GM21619 (cell line): ENCODE data around the gene GALNT12.

Experiments
- ATAC-seq: cut with Tn5 transposase; IDR thresholded peaks from one replicate; pipeline ENCODE4 v1.9.1; 2021; ENCODE audit not compliant: unreplicated experiment

GALNT12 gene

DNA sequence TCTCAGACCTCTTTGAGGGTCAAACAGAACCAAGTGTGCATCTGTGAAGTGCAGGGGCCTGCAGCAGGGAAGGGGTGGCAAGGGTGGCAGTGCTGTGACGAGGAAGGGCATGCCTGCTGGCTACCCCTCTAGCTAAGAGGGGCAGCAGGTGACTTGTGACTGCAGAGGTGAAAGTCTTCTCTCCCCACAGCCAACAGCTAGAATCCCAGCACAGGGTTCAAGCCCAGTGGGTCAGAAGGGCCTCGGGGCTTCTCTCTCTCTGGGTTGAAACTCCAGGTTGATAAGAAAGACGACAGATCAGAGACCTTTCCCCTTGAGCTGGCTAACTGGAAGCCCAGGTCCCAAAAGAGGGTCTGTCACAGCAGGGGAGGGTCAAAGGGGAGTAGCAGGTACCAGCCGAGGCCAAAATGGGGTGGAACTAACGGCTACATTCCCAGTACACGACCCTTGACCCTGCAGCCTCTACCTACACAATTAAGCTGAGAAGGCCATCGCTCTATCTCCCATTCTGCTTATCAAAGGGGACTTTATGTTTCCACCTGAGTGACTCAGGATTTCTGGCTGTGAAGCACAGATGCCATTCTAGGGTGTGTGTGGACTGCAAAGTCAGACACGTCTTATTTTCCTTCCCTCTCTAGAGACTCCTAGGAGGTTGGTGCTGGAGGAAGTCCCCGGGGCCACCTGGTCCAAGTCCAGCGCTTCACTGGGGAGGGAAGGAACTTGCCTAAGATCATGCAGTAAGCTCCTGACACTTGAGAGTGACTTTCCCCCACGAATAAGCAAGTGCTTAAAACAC, 25.7 kb upstream of the GALNT12 start:
- no peak for ATAC-seq

DNA sequence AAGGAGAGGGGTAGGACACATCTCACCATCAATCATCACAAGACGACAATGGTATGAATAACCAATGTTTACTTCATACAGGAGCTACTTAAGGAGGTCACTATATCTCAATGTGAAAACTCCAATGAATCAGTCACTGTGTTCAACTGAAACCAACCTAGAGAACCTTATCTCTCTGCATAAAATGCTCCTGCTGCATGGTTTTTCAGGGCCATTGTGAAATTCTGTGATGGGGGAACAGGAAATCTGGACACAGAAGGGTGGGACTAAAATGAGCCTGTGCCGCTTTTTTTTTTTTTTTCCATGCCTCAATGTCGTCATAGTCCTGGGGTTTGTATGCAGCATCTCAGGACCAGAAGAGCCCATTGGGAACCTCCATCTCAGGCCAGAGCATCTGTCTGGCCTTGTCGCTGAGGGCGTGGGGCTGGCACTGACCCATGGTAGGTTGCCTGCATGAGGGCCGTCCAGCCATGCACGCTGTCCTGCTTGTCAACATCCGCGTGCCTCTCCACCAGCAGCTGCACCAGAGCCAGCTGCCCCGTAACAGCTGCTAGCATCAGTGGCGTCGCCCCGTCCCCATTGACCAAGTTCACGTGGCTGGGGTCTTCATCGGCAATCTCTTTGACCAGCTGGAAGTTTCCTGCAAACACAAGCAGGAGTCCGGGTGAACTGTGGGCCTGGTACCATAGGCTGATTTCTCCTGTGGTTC, 23.8 kb upstream of the GALNT12 start:
- ATAC-seq: no peak

DNA sequence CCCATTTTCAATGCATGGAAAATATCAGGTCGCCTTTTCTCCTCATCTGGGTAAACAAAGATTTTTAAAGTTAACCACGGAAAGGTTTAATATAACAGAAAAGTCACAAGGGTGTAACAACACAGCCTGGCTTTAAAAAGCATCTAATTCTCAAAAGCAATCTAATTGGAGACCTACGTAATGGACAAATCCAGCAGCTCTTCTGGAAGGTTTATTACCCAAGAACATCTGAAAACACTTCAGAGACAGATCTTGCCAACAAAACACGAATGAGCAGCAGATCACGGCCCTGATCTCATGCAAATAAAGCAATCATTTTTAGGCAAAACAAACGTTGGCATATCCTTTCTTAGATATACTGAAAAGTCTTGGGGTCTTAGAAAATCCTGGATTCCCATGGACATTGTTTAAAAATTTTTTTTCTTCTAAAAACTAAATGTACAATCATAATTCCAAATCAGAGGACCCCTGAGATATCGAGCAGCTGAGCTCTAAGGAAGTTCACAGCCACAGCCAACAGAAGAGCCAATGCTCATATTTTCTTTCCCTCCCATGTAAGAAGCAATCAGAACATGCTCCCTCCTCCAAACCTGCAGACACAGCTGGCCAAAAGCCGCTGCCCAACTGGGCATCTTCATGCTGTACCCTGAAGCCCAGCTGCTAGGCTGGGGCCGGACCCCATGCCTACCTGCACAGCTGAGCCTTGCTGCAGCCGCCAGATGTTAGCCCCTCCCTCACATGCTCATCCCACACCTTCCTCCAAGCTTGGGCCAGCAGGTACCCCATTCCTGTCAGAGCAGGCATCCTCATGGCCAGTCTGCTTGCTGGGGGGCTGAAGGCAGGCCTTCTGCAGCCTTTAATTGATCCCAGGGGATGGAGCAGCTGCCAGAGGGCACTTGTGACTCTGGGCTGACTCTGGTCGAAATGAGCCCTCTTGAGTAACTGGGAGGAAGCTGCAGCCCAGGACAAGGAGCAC, 22.4 kb upstream of the GALNT12 start:
- no peak for ATAC-seq

DNA sequence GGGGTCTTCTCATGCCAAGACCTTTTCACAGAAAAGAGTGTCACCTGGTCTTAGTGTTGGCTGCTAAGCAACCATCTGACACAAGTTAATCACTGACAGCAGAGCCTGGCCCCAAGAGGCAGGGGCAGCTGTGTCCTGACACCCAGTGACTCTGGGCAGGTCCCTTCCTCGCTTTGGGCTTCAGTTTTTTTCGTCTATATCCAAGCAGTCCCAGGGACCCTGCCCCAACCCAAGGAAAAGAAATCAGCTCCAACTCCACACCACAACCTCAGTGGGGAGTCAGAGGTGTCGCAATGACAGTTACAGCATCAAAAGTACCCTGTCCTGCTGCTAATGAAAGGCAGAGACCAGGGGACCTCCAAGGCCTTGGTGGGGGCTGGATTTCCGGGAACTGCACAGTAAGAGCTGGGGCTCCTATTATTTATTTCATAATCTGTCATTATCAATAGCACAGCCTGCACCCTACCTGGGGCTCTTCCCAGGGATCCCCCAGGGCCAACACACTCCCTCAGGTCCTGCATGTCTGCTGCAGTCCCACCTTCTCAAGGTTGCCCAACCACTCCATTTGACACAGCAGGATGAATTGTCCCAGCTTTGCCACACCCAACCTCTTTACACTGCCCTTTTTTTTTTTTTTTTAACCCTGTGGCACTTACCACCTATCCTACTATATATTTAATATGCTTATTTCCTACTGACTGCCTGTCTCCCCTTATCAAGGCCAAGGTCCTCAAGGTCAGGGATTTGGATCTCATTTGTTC, 20.5 kb upstream of the GALNT12 start:
- ATAC-seq: no peak

DNA sequence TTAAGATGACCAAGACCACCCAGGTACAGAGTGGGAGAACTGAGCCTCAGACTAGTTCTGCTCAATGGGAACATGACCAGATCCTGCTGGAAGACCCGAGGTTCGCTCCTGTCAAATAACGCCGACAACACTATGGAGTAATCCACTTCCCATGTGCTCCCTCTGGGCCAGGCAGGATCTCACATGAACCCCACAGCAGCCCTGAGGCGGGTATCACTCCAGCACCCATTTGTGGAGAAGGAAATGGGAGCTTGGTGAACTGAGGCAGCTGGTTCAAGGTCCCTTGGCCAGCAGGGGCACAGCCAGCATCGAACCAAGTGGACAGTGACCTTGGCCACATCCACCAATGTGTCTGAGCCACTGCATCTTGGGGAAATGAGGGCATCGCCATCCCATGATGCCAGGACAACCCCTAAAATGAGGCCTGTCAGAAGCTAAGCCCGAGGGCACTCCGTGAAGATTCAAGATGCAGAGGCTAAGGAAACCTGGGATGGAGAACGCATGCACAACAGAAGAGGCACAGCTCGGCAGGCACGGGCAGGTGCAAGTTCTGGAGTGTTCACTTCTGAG, 19.6 kb upstream of the GALNT12 start:
- no peak for ATAC-seq

DNA sequence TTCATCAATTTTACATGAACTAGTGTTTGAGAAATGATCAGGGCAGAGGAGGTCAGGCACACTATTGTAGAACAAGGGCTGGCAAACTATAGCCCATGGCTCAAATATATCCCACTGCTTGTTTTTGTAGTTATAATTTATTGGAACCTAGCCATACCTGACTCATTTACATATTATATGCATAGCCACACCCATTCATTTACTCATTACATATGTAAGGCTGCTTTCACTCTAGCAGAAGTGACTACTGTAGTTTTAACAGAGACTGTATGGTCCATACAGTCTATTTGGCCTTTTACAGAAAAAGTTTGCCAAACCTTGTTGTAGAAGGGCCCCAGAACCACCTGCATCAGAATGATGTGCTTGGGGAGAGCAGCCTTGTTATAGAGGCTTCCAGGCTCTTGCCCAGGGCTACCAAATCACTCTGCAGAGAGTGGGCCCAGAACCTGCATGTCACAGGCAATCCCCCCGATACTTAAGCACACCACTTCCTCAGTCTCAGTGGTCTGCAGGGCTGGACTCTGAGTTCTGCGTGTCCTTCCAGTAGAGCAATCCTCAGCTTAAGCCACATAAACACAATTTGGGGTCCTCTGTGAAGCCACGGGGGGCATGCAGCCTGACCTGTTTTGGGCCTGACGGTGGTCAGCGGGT, 17.9 kb upstream of the GALNT12 start:
- no peak for ATAC-seq

DNA sequence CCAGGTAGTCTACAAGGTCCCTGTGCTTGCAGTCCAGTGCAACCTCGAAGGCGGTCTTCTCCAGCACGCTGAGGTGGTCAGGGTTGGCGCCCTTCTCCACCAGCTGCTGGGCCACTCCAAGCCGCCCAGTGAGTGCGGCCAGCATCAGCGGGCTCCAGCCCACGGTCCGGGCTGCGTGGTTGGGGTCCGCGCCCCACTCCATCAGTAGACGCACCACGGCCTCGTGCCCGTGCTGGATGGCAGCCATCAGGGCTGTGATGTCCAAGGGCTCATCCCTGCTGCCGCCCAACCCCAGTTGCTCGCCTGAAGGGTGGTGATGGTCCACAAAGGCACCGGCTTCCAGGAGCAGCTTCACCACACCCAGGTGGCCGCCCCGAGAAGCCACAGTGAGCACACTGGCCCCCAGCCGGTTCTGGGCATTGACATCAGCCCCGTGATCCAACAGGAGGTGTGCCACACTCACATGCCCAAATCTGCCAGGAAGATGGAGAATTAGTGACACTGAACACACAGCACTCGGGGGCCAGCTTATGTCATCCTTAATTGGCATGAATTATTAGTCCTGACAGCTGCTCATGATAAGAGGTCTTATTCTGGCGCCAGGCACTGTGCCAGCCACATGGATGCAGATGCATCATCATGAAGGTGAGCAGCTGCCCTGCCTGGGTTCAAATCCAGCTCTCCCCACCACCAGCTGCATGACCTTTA, 17.2 kb upstream of the GALNT12 start:
- ATAC-seq: no peak

DNA sequence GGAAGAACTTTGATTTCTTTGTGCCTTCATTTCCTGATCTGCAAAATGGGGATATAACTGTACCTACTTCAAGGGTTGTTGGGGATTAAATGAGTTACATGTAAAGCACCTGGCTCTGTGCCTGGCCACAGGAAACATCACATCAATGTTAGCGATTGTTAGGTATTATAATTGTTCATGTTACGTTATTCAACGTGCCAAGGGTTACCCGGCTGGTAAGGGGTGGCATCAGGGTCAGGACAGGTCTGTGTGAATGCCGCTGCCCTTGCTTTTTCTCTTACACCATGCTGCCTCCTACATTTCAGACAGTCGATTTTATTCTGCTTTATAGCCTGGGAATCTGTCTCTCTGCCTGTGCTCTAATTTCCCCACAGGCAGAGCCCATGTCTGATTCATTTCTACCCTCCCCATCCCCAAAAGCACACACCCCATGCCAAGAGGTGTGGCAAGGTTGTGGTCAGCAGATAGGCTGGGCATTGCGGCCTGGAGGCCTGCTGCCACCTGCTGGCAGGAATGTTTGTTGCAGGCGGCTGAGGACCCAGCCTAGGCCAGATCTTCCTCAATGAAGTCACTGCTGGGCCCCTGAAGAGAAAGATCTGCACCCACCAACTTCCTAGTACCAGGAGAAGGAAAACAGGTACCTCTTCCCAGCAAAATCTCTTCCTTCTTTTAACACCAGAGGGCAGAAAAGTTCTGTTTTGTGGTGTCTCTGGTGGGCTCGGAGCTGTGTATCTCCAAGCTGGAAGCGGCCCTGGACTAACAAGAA, 16.4 kb upstream of the GALNT12 start:
- ATAC-seq: peak; percentile 61

DNA sequence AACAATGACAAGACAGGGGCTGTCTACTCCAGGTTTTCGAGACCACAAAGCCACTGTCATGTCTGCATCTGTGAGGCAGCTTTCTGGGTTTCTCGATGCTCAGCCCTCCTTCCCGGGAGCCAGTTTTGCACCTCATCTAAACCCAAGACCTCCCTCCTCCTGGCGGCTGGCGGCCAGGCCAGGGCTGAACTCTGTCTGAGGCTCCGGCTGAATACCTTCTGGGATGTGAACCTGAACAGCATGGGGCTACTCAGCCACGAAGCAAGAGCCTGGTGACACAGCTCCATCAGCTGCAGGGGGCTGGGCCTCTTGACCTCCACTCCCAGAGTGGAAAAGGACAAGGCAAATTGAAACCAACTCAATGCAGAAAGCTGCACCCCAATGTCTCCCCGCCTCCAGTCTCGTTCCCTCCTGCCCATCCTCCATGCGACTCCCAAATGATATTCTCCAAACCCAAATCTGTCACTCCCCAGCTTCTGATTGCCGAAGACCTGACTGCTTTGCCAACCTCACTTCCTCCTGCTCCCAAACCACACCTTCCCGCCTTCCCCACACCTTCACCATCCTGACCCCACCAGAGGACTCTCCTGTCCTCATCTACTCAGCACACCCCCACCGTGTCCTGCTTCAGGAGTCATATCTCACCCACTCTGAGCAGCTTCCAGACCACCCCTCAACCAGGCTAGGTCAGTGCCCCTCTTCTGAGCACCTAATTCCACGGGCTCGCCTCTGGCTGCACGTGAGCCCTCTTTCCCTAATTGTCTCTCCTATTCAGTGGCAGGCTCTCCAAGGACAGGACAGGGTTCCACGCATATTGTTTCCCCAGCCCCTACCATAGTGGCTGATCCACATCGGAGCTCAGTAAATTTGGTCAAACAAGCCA, 15.6 kb upstream of the GALNT12 start:
- ATAC-seq: no peak

DNA sequence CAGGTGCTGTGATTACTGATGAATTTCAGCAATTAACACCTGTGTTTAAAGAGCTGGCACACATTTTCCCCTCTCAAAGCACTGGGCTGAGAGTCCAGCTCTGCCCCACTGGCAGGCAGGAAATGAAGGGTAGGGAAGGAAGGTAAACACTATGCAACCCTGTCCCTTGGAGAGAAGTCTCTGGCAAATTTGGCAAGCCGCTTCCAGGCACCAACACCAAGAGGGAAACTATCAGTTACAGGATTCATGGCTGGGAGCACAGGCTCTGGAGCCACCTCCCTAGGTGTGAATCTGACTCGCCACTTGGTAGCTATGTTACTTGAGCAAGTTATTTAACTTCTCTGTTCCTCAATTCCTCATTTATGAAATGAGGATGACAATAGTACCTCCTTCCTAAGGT, 14.4 kb upstream of the GALNT12 start:
- ATAC-seq: no peak

DNA sequence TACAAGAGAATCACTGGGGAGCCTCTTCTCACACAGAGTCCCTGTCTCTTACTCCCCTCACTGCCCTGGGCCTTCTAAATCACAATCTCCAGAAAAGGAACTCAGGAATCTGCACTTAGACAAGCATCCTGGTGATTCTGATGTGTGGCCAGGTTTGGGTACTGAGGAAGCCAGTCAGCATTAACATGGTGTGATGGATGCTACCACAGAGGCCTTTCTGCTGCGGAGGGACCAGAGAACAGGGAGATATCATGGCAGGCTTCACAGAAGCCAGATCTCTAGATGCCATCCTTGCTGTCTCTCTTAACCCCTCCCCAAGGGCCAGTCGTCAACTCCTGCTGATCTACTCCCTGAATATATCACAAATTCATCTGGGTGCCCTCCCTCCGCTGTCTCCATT, 12.7 kb upstream of the GALNT12 start:
- no peak for ATAC-seq

DNA sequence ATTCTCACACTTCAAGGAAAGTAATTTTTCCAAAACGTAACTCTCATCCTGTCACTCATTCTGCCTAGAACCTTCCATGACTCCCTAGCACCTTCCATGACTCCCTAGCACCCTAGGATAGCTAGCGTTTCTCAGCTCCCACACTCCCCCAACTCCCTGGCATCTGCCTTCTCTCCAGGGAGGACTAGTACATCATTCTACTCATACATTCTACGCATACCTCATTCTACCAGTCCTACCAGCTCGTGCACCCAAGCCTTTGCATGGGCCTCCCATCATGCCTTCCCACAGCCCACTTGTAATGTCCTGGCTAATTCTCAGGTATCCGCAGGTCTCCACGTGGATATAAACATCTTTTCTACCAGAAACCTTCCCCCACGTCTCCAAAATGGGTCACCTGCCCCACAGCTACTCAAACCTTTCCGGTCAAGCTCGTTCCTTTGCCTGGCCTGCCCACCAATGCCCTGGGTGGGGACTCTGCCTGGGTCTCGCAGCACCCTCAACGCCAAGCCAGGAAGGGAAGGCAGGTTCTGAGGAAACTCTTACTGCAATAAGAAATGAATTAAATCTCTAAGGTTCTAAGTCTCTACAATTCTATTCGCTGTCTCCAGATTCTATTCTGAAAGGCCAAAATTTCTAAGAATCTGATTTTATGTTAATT, 12.0 kb upstream of the GALNT12 start:
- no peak for ATAC-seq

DNA sequence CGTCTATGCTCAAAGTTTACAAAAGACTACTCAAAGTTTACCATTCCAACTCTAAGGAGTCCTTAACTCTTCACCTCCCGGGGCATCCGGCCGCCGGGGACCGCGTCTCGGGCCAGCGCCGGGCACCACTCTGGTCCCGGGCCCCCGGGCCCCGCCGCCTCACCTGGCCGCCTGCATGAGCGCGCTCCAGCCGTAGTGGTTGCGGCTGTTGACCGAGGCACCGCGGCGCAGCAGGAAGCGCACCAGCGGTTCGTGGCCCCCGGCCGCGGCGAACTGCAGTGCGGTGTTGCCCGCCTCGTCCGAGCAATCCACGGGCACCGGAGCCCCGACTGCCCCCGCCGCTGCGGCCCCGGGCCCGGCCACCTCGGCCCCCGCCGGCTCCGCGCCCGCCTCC, 11.5 kb upstream of the GALNT12 start:
- peak; percentile 30 for ATAC-seq

DNA sequence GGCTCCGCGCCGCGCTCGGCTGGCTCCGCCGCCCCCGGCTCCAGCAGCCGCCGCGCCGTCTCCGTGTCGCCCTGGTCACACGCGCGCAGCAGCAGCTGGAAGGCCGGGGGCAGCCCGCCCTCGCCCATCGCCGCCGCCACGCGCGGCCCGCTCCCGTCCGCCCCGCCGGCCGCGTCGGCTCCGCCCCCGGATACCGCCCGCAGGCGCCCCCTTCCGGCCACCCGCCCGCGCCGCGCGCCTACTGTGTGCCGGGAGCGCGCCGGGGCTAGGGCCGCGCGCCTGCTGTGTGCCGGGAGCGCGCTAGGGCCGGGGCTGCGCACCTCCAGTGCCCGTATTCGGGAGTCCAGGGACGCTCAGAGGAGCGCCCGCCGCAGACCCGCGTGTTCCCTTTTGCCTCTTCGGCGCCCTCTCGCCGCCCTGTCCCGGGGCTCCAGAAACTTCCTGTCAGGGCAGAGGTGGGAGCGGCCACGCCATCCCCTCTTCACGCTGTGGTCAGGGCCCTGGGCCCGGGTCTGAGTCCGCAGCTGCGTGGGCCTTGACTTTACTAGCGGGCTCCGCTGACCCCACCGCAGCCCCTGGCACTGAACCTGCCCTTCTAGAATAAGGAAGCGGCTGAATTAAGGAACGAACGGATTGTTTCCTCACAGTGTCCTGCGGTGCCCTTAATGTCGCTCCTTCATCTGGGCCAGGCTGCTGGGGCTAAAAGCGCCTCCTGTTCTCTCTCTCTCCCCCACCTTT, 10.9 kb upstream of the GALNT12 start, which contains the start of gene ANKS6:
Gene ANKS6, minus strand, starts transcription at position 192 of the 738 bp plus-strand sequence. Its CDS starts 64 bp downstream, at position 128.
- ATAC-seq: peak; percentile 90

DNA sequence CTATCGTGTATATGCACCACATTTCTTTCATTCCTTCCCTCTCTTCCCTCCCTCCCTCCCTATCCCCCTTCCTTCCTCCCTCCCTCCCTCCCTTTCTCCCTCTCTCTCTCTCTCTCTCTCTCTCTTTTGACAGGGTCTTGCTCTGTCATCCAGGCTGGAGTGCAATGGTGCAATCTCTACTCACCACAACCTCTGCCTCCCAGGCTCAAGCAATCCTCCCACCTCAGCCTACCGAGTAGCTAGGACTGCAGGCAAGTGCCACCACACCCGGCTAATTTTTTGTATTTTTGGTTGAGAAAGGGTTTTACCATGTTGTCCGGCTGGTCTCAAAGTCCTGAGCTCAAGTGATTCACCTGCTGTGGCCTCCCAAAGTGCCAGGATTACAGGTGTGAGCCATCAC, 10.0 kb upstream of the GALNT12 start:
- no peak for ATAC-seq

DNA sequence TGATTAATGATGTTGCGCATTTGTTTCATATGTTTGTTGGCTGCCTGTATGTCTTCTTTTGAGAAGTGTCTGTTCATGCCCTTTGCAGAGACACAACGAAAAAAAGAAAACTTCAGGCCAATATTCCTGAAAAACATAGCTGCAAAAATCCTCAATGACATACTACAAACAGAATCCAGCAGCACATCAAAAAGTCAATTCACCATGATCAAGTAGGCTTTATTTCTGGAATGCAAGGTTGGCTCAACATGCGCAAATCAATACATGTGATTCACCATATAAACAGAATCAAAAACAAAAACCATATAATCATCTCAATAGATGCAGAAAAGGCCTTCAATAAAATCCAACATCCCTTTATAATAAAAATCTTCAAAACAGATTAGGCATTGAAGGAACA, 9.2 kb upstream of the GALNT12 start:
- ATAC-seq: no peak
